HS-5 (cell line): ENCODE data around the gene SMAD4.
"Not testable (repeated sequence)": the region's sequence is repeated elsewhere in the genome, so short reads cannot be mapped to it uniquely, and the experiment has no call there.

Source experiments
- DNase-seq: peaks from one replicate; pipeline ENCODE4 v3.0.0-alpha.2; 2012; ENCODE audit warnings: low read depth

SMAD4 gene

GRCh38 chr18:51029694-51030536 lies at the start of gene SMAD4:
Gene SMAD4 (plus strand): TSS chr18:51030213. CDS start chr18:51047047, 16,834 bp downstream.
- DNase-seq, result peak; percentile 69

- no peak for DNase-seq
These were observed 48.6 kb upstream of the SMAD4 start for GRCh38 chr18:50981381-50981780.

- DNase-seq, result no peak
These were observed 47.8 kb upstream of the SMAD4 start for GRCh38 chr18:50982086-50982801.

- DNase-seq, result no peak
These were observed 47.2 kb upstream of the SMAD4 start for GRCh38 chr18:50982802-50983179.

- DNase-seq, result peak; percentile 29
These were observed 43.5 kb upstream of the SMAD4 start for GRCh38 chr18:50986360-50987087.

- DNase-seq, result no peak
These were observed 42.8 kb upstream of the SMAD4 start for GRCh38 chr18:50987261-50987660.

GRCh38 chr18:50989711-50990110 lies 40.3 kb upstream of the SMAD4 start:
- DNase-seq, result no peak

- no peak for DNase-seq
These were observed 37.7 kb upstream of the SMAD4 start for GRCh38 chr18:50992351-50992762.

GRCh38 chr18:50994031-50994430 lies 36.0 kb upstream of the SMAD4 start:
- DNase-seq, result no peak

- DNase-seq, result not testable (repeated sequence)
These were observed 26.8 kb upstream of the SMAD4 start for GRCh38 chr18:51003174-51003573.

GRCh38 chr18:51006061-51006818 lies 23.8 kb upstream of the SMAD4 start:
- no peak for DNase-seq

- DNase-seq, result no peak
These were observed 22.8 kb upstream of the SMAD4 start for GRCh38 chr18:51006948-51007789.

- no peak for DNase-seq
These were observed 22.2 kb upstream of the SMAD4 start for GRCh38 chr18:51007790-51008139.

GRCh38 chr18:51009072-51009471 lies 20.9 kb upstream of the SMAD4 start:
- DNase-seq, result no peak

- DNase-seq, result no peak
These were observed 19.8 kb upstream of the SMAD4 start for GRCh38 chr18:51010218-51010617.

GRCh38 chr18:51011709-51012108 lies 18.3 kb upstream of the SMAD4 start:
- DNase-seq, result no peak

GRCh38 chr18:51012441-51012840 lies 17.6 kb upstream of the SMAD4 start:
- DNase-seq, result no peak

- DNase-seq, result no peak
These were observed 16.8 kb upstream of the SMAD4 start for GRCh38 chr18:51013259-51013658.

- no peak for DNase-seq
These were observed 12.7 kb upstream of the SMAD4 start for GRCh38 chr18:51017140-51017879.

- no peak for DNase-seq
These were observed 9.5 kb upstream of the SMAD4 start for GRCh38 chr18:51020536-51020935.
